Tibial nerve (tissue), 3 donors: ENCODE data around the gene NCS1.

Source experiments
- POLR2A ChIP-seq, 2 donors: fragments of 450-650 bp; IDR thresholded peaks; one replicate each; pipeline ENCODE4 v1.6.1; 2017; ENCODE audit warnings: antibody characterized with exemption in 2 of 2, mild to moderate bottlenecking in 2 of 2, moderate library complexity in 2 of 2
- TF ChIP-seq, protein P1 (sequence below), 5 experiments: fragments of 200-600 bp in 3 of 5; fragments of 450-650 bp in 2 of 5; sonication (generic) in 3 of 5; IDR thresholded peaks; one replicate each; pipeline ENCODE4 v1.5.1; 2016 to 2019; ENCODE audit warnings: antibody characterized with exemption in 5 of 5, mild to moderate bottlenecking in 3 of 5, moderate library complexity in 2 of 5

- TF ChIP-seq POLR2A (IDR thresholded peaks at IDR 0.05) = no peak
- TF ChIP-seq, protein P1, sequence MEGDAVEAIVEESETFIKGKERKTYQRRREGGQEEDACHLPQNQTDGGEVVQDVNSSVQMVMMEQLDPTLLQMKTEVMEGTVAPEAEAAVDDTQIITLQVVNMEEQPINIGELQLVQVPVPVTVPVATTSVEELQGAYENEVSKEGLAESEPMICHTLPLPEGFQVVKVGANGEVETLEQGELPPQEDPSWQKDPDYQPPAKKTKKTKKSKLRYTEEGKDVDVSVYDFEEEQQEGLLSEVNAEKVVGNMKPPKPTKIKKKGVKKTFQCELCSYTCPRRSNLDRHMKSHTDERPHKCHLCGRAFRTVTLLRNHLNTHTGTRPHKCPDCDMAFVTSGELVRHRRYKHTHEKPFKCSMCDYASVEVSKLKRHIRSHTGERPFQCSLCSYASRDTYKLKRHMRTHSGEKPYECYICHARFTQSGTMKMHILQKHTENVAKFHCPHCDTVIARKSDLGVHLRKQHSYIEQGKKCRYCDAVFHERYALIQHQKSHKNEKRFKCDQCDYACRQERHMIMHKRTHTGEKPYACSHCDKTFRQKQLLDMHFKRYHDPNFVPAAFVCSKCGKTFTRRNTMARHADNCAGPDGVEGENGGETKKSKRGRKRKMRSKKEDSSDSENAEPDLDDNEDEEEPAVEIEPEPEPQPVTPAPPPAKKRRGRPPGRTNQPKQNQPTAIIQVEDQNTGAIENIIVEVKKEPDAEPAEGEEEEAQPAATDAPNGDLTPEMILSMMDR (IDR thresholded peaks at IDR 0.05) = no peak
Observed at GRCh38 chr9:130229759-130230158, 57.6 kb downstream of the NCS1 start.
